ENCODE data around the gene ETV2. TPM values are rescaled to one million over a fixed set of nuclear protein-coding genes. Genes with fewer than 3 reads are reported as not detected.

Gene ETV2
- total and polyA plus RNA-seq, 8 donors, result 0.55 to 11.7 (median 6.1) TPM; not detected in 3

DNA sequence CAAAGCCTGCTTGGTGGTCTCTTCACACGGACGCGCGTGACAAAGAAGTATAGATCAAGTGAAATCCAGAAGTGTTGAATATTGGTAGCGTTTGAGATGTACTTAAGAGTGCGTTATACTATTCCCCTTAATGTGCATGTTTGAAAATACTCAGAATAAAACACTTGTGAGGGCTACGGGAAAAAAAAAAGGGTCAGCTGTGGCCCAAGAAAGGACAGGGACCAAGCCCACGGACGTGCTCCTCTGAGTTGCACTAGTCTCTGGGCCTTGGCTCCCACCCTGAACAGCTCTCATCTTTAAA is 13.3 kb upstream of the ETV2 start:
- Histone ChIP-seq H3K36me3 (peaks cover 30 to 36% (median 31%) of the 10 kb centered on the region in 4 donors), H3K4me1 (peaks cover 17 to 31% (median 29%) of the 10 kb centered on the region in 4 donors), H3K27ac (peak overlapping the region; percentile 77 to 96 (median 93)), H3K27me3 (no peaks in the 10 kb centered on the region), H3K9me3 (no peaks in the 10 kb centered on the region), H3K4me3 (peak overlapping the region; percentile 82 to 97 (median 90))
- TF ChIP-seq, protein P1, sequence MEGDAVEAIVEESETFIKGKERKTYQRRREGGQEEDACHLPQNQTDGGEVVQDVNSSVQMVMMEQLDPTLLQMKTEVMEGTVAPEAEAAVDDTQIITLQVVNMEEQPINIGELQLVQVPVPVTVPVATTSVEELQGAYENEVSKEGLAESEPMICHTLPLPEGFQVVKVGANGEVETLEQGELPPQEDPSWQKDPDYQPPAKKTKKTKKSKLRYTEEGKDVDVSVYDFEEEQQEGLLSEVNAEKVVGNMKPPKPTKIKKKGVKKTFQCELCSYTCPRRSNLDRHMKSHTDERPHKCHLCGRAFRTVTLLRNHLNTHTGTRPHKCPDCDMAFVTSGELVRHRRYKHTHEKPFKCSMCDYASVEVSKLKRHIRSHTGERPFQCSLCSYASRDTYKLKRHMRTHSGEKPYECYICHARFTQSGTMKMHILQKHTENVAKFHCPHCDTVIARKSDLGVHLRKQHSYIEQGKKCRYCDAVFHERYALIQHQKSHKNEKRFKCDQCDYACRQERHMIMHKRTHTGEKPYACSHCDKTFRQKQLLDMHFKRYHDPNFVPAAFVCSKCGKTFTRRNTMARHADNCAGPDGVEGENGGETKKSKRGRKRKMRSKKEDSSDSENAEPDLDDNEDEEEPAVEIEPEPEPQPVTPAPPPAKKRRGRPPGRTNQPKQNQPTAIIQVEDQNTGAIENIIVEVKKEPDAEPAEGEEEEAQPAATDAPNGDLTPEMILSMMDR (IDR thresholded peaks at IDR 0.05), result no peak
- TF ChIP-seq POLR2A (IDR thresholded peaks at IDR 0.05) (no peak), EP300 (IDR thresholded peaks at IDR 0.05) (no peak), POLR2AphosphoS5 (IDR thresholded peaks at IDR 0.05) (no peak)
- intact Hi-C loops (cut with DNase I; ENCODE audit: low total_unique reads), result no loop called here
- 9 to 20% (median 11%) methylated on average over 9 of the region's 9 CpGs for WGBS, 5 donors
- no peak for DNase-seq

DNA sequence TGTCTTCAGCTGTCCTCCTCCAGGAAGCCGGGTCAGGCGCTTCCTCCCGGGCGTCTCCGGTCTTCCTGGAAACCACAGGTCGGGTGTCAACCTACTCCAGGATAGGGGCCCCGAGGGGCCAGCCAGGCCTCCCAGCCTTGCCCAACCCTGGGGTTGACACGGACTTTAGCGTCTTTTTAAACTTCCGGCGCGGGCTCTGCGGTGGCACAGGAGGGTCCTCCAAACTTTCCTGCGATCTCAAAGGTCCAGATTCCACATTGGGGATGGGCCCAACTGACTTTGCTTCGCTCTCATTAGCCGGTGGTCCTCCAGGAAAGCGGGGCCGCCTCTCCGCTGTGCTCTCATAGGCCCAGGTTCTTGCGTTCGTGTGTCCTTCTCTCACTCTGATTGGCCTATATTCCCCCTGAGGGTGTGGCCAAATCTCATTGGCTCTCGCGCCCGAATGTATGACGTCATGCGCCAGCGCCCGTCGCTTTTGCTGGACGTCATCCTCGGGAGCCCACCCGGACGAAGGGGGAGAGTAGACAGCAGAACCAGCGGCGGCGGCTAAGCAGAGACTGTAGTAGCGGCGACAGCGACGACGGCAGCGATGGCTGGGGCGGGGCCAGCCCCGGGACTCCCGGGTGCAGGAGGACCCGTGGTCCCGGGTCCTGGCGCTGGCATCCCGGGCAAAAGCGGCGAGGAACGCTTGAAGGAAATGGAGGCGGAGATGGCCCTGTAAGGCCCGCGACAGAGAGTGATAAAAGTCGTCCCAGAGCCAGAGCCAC is 12.8 kb upstream of the ETV2 start, which contains the start of gene RBM42:
Gene RBM42, plus strand, starts transcription at position 472 of the 767 bp plus-strand sequence. Its CDS starts 118 bp downstream, at position 590.
- no peaks in the 10 kb centered on the region for H3K9me3 ChIP-seq
- H3K27ac ChIP-seq, result peak within 1 kb of the TSS; percentile 87 to 96 (median 93)
- TF ChIP-seq POLR2A (IDR thresholded peaks at IDR 0.05) (peak in 1 of 4 donors; percentile 76), EP300 (IDR thresholded peaks at IDR 0.05) (peak; percentile 36), POLR2AphosphoS5 (IDR thresholded peaks at IDR 0.05) (peak; percentile 83 to 97 (median 94))
- TF ChIP-seq, protein P1 (IDR thresholded peaks at IDR 0.05), result peak in 1 of 7 experiments; percentile 9
- H3K4me3 ChIP-seq, result peak within 1 kb of the TSS; percentile 82 to 97 (median 90)
- peak; percentile 96 to 99 for DNase-seq
- H3K4me1 ChIP-seq, result peaks cover 17 to 31% (median 29%) of the 10 kb centered on the region in 4 donors
- peaks cover 36 to 41% (median 37%) of the 10 kb centered on the region in 4 donors for H3K36me3 ChIP-seq
- WGBS, 5 donors, result 0 to 1% (median 0%) methylated on average over 44 to 56 of the region's 56 CpGs
- H3K27me3 ChIP-seq, result no peaks in the 10 kb centered on the region
- intact Hi-C loops (cut with DNase I; ENCODE audit: low total_unique reads), result no loop called here

DNA sequence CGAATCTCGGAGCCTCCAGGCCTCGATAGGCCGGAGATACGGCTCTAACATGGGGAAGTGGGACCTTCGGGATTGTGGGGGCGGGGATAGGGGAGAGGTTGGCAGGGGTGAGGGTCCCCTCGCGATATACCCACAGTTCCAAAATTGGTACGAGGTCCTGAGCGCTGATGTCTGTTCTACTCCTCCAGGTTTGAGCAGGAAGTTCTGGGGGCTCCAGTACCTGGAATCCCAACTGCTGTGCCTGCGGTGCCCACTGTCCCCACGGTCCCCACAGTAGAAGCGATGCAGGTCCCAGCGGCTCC is 12.3 kb upstream of the ETV2 start:
- intact Hi-C loops (cut with DNase I; ENCODE audit: low total_unique reads), result no loop called here
- Histone ChIP-seq H3K4me3 (peak overlapping the region; percentile 82 to 97 (median 90)), H3K27me3 (no peaks in the 10 kb centered on the region), H3K9me3 (no peaks in the 10 kb centered on the region), H3K36me3 (peaks cover 41 to 46% (median 42%) of the 10 kb centered on the region in 4 donors), H3K4me1 (peaks cover 17 to 31% (median 29%) of the 10 kb centered on the region in 4 donors), H3K27ac (peak overlapping the region; percentile 87 to 96 (median 93))
- WGBS, 5 donors, result 2 to 6% (median 4%) methylated on average over 5 to 15 of the region's 15 CpGs
- TF ChIP-seq, protein P1 (IDR thresholded peaks at IDR 0.05), result no peak
- TF ChIP-seq POLR2A (IDR thresholded peaks at IDR 0.05), result no peak
- TF ChIP-seq POLR2AphosphoS5 (IDR thresholded peaks at IDR 0.05), result no peak
- no peak for TF ChIP-seq EP300 (IDR thresholded peaks at IDR 0.05)
- DNase-seq, result no peak

DNA sequence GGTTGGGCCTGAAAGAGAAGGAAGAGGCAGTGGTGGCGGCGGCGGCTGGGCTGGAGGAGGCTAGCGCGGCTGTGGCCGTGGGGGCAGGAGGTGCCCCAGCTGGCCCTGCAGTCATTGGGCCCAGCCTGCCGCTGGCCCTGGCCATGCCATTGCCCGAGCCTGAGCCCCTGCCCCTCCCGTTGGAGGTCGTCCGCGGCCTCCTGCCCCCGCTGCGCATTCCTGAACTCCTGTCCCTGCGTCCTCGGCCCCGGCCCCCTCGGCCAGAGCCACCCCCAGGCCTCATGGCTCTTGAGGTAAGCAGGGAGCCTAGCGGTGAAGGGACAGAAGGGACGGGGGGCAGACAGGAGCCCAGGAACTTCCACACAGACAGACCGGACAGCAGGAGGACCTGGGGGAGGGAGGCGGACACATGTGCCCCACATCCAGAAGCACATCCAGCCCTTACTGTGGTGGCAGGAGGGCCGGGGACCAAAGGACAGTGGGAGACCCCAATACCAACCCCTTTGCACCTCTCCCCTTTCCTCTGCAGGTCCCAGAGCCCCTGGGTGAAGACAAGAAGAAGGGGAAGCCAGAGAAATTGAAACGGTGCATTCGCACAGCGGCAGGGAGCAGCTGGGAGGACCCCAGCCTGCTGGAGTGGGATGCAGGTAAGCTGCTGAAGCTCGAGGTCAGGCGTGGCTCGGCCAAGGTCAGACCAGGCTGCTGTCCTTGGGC is 7.7 kb upstream of the ETV2 start:
- no peak for DNase-seq
- H3K9me3 ChIP-seq, result no peaks in the 10 kb centered on the region
- peaks cover 74 to 89% (median 84%) of the 10 kb centered on the region in 4 donors for H3K36me3 ChIP-seq
- H3K27ac ChIP-seq, result no peak overlapping the region
- no peak overlapping the region for H3K4me3 ChIP-seq
- H3K4me1 ChIP-seq, result peaks cover 13 to 22% (median 20%) of the 10 kb centered on the region in 4 donors
- WGBS, 5 donors, result 88 to 94% (median 92%) methylated on average over 25 to 29 of the region's 29 CpGs
- TF ChIP-seq POLR2A (IDR thresholded peaks at IDR 0.05) (no peak), EP300 (IDR thresholded peaks at IDR 0.05) (no peak), POLR2AphosphoS5 (IDR thresholded peaks at IDR 0.05) (no peak)
- TF ChIP-seq, protein P1 (IDR thresholded peaks at IDR 0.05), result no peak
- intact Hi-C loops (cut with DNase I; ENCODE audit: low total_unique reads), result no loop called here
- H3K27me3 ChIP-seq, result no peaks in the 10 kb centered on the region
